Lower lobe of right lung (tissue), 2 donors: ENCODE results near the gene IFNA2. TPM values are rescaled to one million over a fixed set of nuclear protein-coding genes. Genes with fewer than 3 reads are reported as not detected.

ENCODE experiments used
- ATAC-seq, 2 donors: fragments of 200-7000 bp; cut with Tn5 transposase; one replicate each; pipeline ENCODE4 v1.9.1; 2020 to 2022; ENCODE audit warnings: mild to moderate bottlenecking in 2 of 2, moderate library complexity in 2 of 2
- DNase-seq: peaks from one replicate; pipeline ENCODE4 v3.0.0-alpha.2; 2020
- H3K27ac ChIP-seq: fragments of 200-600 bp; one replicate; pipeline ENCODE4 v1.8.0; 2022
- H3K27me3 ChIP-seq: fragments of 200-600 bp; one replicate; pipeline ENCODE4 v1.8.0; 2022; ENCODE audit warnings: low read depth
- H3K36me3 ChIP-seq: fragments of 200-600 bp; one replicate; pipeline ENCODE4 v1.8.0; 2022; ENCODE audit warnings: mild to moderate bottlenecking
- H3K4me1 ChIP-seq: fragments of 200-600 bp; one replicate; pipeline ENCODE4 v1.8.0; 2022
- H3K4me3 ChIP-seq: fragments of 200-600 bp; one replicate; pipeline ENCODE4 v1.8.0; 2022; ENCODE audit warnings: mild to moderate bottlenecking
- H3K9me3 ChIP-seq: fragments of 200-600 bp; one replicate; pipeline ENCODE4 v1.8.0; 2022
- CTCF ChIP-seq: fragments of 200-600 bp; IDR thresholded peaks from one replicate; pipeline ENCODE4 v1.8.0; 2022; ENCODE audit warnings: antibody characterized with exemption, mild to moderate bottlenecking
- intact Hi-C: fragments of 100-400 bp; cut with DNase I; formaldehyde crosslinking; loops from one replicate; pipeline ENCODE4 v1.11.0; 2022
- total RNA-seq: library from RNA; stranded (reverse); fragmentation: NEBNext Ultra II Directional; extraction: Animal tissue kit (Norgen Biotek cat#: 25700); gene quantifications from one replicate; pipeline ENCODE4 v1.2.1, GENCODE V29; 2021
- donor health status: DM: no; HTN: yes; CAD: no; lungs with severe emphysema.

IFNA2 gene
- total RNA-seq, 1 donor from 2014 or later: not detected

DNA sequence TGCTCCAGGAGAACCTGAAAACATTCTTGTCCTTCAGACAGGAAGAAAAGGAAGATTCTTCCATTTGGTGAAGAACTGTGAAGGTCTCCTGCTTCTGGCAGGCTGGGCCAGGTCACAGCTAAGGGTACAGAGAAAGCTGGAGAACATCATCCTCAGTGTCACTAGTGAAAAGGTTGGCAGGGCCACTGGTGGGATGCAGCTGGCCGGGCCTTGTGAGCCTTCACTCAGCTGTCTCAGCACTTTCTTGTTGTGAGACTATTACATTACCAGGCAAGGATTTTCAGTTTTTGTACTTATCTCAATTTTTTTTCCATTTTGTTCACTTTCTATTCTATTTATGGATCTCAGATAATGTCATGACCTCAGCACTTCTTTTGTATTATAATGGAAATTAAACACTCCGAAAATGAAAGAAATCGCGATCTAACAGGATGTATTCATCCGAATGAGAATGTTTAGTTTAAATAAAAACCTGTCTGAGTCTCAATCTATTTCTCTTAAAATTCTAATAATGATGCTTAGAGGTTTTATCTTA, 13.8 kb upstream of the IFNA2 start:
- H3K9me3 ChIP-seq: no peaks in the 10 kb centered on the region
- intact Hi-C loops: loop anchor here (10.0 kb wide), 1 partner anchor 74 kb away; no protein-coding TSS in a partner anchor
- peaks cover 56% of the 10 kb centered on the region for H3K27me3 ChIP-seq

GRCh38 chr9:21395778-21396717, 10.8 kb upstream of the IFNA2 start:
- no peak overlapping the region for H3K27ac ChIP-seq
- no peaks in the 10 kb centered on the region for H3K9me3 ChIP-seq
- H3K27me3 ChIP-seq: peaks cover 58% of the 10 kb centered on the region
- peak overlapping the region; percentile 51 for H3K4me3 ChIP-seq
- intact Hi-C loops: loop anchor here (10.0 kb wide), 1 partner anchor 71 kb away; no protein-coding TSS in a partner anchor
- H3K36me3 ChIP-seq: no peaks in the 10 kb centered on the region
- peak; percentile 72 for DNase-seq
- ATAC-seq: peak; percentile 74 to 87
- H3K4me1 ChIP-seq: peaks cover 11% of the 10 kb centered on the region
- peak; percentile 87 for TF ChIP-seq CTCF

More for the DNA sequence above, 13.8 kb upstream of the IFNA2 start:
- no peak for ATAC-seq
- no peak for DNase-seq
- H3K36me3 ChIP-seq: no peaks in the 10 kb centered on the region
- no peak overlapping the region for H3K27ac ChIP-seq
- H3K4me1 ChIP-seq: peaks cover 21% of the 10 kb centered on the region
- no peak for TF ChIP-seq CTCF
- no peak overlapping the region for H3K4me3 ChIP-seq

DNA sequence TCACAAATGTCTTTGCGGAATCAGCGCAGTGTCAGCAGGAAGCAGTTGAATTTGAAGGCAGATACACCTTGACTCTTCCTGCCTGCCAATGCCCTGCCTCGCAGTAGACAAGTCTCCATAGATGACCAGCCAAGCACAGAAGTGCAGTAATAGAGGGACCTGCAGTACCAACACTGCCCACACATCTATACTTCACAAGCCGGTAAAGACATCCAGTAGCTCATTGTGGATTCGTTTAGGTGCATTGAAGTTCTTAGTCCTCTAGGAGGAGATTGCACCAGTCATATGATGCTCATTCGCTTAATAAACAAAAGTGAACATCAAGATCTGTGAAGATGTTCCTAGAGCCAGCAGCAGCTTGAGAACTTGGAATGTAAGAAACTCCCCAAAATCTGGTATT, 7.1 kb upstream of the IFNA2 start:
- no peak for DNase-seq

GRCh38 chr9:21383627-21384026, 1.6 kb downstream of the IFNA2 start:
- intact Hi-C loops: no loop called here

More for the DNA sequence above, 7.1 kb upstream of the IFNA2 start:
- no peaks in the 10 kb centered on the region for H3K9me3 ChIP-seq
- H3K27me3 ChIP-seq: peaks cover 55% of the 10 kb centered on the region
- H3K27ac ChIP-seq: no peak overlapping the region
- no peak overlapping the region for H3K4me3 ChIP-seq
- peak; percentile 29 to 43 for ATAC-seq
- no peaks in the 10 kb centered on the region for H3K36me3 ChIP-seq
- peaks cover 11% of the 10 kb centered on the region for H3K4me1 ChIP-seq
- intact Hi-C loops: loop anchor here (10.0 kb wide), 1 partner anchor 67 kb away; no protein-coding TSS in a partner anchor
- TF ChIP-seq CTCF: peak; percentile 11

More at GRCh38 chr9:21383627-21384026, 1.6 kb downstream of the IFNA2 start:
- DNase-seq (no peak), ATAC-seq (no peak)
- H3K27me3 ChIP-seq: peaks cover 13% of the 10 kb centered on the region
- TF ChIP-seq CTCF: no peak
- H3K27ac ChIP-seq: no peak overlapping the region
- peaks cover 12% of the 10 kb centered on the region for H3K4me1 ChIP-seq
- no peak overlapping the region for H3K4me3 ChIP-seq
- no peaks in the 10 kb centered on the region for H3K36me3 ChIP-seq
- no peaks in the 10 kb centered on the region for H3K9me3 ChIP-seq
